CD4-positive, alpha-beta T cell treated with Interleukin-6 for 4 hours (primary cell): ENCODE results near the gene PYHIN1.
A peak's percentile ranks its signal among the peaks of the same experiment; 100 is the strongest.

Experiments
- DNase-seq: peaks from one replicate; pipeline ENCODE4 v3.0.0-alpha.2; 2020; ENCODE audit warnings: mixed read lengths

The PYHIN1 gene

DNA sequence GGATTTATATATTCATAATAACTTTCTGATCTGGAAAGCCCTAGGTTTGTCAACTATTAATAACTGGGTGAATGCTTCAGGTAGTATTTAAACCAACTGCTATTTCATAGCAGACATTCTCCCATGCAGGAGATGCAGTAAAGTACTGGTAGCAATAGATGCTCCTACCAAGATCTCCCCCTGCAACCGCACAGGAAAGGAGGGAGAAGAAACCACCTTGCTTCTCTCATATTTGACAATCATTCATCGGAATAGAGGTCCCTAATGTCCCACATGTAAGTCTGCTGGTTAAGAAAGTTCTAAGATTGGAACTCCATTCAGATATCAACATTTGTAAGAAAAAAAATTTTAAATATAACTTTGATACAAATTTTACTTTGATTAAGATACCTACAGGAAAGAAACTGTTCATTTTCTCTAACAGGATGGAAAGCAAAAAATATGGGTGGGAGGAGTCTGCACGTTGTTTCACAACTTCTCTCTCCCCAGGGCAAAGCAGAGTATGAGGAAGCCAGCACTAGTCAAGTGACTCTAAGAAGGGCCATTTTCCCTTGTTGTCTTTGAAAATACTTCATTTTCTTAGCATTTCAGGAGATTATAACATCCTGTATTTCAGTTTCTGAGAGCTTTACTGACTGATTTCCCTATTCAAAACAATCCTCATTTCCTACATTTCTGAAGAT, at the start of gene PYHIN1:
TSS of gene PYHIN1 (plus strand) at position 498 of the 683 bp plus-strand sequence. CDS start 5,359 bp downstream, outside the sequence.
- DNase-seq, result peak; percentile 55

GRCh38 chr1:158893654-158894053, 37.7 kb upstream of the PYHIN1 start:
- no peak for DNase-seq

GRCh38 chr1:158898722-158899121, 32.6 kb upstream of the PYHIN1 start:
- DNase-seq, result no peak

- no peak for DNase-seq
These were observed 29.7 kb upstream of the PYHIN1 start for GRCh38 chr1:158901623-158902022.

- no peak for DNase-seq
These were observed 15.3 kb upstream of the PYHIN1 start for GRCh38 chr1:158916085-158916484.

DNA sequence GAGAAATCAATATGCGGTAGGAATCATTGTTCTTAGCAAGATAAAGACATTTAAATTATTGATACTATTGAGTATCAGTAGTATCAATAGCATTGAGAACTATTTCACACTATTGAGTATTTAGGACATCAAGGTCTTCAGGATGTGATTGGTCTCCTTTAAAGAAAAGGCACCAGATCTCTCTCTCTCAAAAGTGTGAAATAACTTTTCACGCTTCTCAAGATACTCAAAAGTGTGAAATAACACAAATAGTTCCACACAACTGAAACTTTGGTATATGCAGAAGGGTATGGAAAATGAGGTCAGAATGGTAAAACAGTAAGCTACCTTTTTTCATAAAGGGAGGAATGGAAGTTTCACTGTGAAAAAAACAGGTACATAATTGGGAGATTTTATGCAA, 6.7 kb upstream of the PYHIN1 start:
- DNase-seq, result no peak

GRCh38 chr1:158930504-158930903, 848 bp upstream of the PYHIN1 start:
- peak; percentile 61 for DNase-seq

GRCh38 chr1:158932171-158932570, 819 bp downstream of the PYHIN1 start:
- peak; percentile 24 for DNase-seq

GRCh38 chr1:158933621-158934020, 2.3 kb downstream of the PYHIN1 start:
- no peak for DNase-seq

- no peak for DNase-seq
These were observed 7.8 kb downstream of the PYHIN1 start for GRCh38 chr1:158939180-158939579.

- no peak for DNase-seq
These were observed 10.0 kb downstream of the PYHIN1 start for GRCh38 chr1:158941317-158941716.

- DNase-seq, result no peak
These were observed 11.1 kb downstream of the PYHIN1 start for GRCh38 chr1:158942490-158942889.

DNA sequence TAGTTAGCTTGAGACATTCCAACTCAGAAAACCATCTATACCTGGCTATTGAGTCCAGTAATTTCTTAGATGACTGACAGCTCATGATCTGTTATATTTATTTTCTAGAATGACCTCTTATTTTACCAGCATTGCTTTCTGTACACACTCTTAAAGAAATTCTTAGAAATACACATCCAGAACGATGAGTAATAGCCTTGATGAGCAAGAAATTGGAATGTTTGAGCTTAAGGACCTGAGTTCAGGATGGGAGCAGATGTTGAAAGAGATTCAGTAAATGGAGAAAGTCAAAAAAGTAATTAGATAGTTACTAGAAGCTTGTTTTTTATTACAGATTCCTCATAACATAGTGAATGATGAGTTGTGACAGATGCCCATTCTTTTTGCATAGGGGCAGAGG, 11.7 kb downstream of the PYHIN1 start:
- DNase-seq, result no peak

DNA sequence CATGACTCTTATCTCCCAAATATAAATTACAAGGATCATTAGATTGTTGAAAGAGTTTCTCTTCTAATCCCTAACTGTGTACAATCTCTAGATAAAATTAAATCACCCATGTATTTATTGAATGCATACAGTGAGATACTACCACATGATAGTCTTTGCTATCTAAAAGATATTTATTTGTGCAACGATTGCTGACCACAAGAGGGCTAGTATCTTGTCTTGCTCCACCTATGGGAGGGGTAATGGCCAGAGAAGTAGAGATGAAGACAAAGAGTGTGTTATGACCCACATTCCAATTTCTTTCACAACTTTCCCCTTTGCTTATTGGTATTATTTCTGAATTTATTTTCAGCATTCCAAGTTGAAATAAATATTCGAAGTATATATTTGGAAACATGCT, 13.7 kb downstream of the PYHIN1 start:
- no peak for DNase-seq

- no peak for DNase-seq
These were observed 15.4 kb downstream of the PYHIN1 start for GRCh38 chr1:158946785-158947184.

DNA sequence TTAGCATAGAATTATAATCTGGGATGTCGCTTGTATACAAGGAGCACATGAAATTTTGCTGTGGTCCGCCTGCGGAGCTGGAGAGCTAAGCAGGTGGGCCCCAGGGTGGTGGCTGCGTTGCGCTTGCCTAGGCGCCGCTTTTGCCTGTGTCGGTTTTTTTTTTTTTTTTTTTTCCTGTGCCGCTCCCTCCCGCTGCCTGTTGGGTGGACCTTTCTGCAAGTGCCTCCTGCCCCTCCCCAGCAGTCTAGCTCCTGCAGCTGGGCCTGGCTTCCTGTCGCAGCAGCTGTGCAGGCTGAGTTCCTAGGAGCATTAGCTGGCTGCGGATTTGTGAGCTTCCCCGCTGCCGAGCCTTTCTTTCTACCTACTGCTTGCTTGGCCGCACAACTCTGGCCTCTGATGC, 20.6 kb downstream of the PYHIN1 start:
- DNase-seq, result peak; percentile 9

- no peak for DNase-seq
These were observed 21.1 kb downstream of the PYHIN1 start for GRCh38 chr1:158952416-158952815.

DNA sequence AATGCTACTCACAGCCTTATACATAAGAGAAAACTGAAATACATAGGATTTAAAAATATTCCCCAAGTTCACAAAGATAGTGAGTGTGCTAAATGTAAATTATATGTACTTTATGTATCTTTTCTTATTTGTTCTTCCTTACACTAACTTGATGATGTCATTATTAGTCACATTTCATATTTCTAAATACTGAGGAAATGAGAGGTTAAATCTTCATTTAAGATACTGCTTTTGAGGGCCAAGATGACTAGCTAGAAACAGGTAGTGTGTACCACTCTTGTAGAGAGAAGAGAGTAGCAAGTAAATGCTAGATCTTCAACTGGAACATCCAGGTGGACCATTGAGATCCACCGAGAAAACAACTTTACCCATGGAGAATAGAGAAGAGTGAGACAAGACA, 29.8 kb downstream of the PYHIN1 start:
- DNase-seq, result no peak

- no peak for DNase-seq
These were observed 31.6 kb downstream of the PYHIN1 start for GRCh38 chr1:158962983-158963382.

DNA sequence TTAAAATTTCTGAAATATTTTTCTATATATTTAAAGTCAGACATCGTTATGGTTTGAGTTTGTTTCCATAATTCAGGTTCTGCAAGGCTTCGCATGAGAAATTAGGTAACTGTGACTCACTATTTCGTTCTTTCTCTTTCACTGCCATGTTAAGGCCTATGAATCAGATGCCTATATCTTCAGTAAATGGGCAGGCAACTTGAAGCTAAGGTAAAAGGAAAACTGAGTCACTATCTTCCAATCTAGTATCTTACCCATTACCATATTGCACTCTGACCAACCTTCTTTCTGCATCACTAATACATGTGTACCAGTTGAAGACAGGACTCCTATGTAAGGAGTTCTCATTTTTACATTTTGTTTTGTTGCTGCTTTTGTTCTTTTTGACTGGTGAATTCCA, 37.8 kb downstream of the PYHIN1 start:
- no peak for DNase-seq

DNA sequence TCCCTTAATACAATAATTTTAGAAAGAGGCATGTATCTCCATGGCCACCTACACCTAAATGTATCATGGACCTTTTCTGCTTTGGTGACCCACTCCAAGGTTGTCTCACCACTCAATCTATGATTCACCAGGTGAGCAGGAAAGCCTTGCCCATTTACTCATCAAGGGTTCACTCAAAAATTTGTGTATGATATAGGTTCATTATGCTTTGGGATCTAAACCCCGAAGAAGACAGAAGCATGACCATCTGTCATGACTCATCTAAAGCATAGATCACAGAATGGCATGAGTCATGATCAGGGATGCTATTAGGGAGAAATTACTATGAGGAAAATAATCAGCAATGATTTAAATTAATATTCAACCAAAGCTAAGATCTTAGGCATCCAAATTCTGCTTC, 38.5 kb downstream of the PYHIN1 start:
- DNase-seq, result peak; percentile 15

DNA sequence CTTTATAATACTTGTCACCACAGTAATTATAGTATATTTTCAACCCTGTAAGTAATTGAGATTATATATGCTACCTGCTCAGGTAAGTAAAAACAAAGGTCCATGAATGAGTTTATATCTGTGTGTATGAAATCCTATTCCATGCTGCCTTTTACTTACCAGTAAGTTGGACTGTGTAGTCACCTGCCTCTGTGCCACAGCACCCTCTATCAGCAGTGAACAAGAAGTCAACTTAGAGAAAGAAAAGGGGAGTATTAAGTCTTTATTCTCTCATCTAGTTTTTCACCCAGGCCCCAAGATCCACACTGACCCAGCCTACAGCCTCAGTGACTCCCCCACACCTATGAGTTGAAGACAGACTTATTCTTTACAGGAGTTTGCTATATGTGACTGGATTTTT, 41.5 kb downstream of the PYHIN1 start:
- DNase-seq, result peak; percentile 17

DNA sequence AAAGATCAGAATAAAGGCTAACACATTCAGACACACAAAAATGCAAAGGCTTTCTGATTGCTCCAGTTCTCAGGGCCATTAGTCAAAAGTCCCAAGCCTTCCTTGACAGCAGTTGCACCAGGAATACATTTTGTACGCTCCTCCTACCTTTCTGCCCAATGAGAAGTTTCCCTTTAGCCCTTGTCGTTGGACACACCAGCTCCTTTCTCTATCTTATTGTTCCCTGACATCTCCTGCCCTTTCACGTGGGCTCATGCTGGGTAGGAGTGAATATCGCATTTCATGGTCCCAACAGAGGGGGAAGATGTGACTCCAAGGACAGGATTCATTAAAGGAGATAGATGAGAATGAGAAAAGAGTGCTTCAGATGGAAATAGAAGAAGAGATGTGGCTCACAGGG, 44.9 kb downstream of the PYHIN1 start:
- DNase-seq, result no peak

- no peak for DNase-seq
These were observed 47.4 kb downstream of the PYHIN1 start for GRCh38 chr1:158978730-158979129.

DNA sequence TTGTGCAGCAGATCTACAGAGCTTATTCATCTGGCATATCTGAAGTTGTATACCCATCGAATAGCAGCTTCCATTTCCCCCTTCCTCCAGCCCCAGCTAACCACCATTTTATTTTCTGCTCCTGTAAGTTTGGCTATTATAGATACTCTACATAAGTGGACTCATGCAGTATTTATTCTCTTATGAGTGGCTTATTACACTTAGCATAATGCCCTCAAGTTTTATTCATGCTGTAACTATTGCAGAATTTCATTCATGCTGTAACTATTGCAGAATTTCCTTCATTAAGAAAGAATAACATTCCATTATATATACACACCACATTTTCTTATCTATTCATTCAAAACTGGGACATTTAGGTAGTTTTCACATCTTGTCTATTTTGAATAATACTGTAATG, 47.9 kb downstream of the PYHIN1 start:
- no peak for DNase-seq
